Stimulated activated effector memory CD8-positive, alpha-beta T cell treated with anti-CD3 and anti-CD28 coated beads, Interleukin-12 subunit alpha, Interleukin-12 subunit beta, amount 100 ng/mL, for 72 hours (primary cell): ENCODE data around the gene MON2.
"Not testable (repeated sequence)": the region's sequence is repeated elsewhere in the genome, so short reads cannot be mapped to it uniquely, and the experiment has no call there.

Experiments
- ATAC-seq: fragments of 150-1000 bp; cut with Tn5 transposase; 2 replicates; pipeline ENCODE4 v1.10.0; 2021
- DNase-seq, 2 donors: peaks; one replicate each; pipeline ENCODE4 v3.0.0; 2021 to 2022; ENCODE audit warnings: low spot score in 2 of 2
- H3K27ac Mint-ChIP-seq: one replicate; pipeline ENCODE4 v1.8.0; 2022; ENCODE audit warnings: mild to moderate bottlenecking, mixed read lengths
- H3K36me3 Mint-ChIP-seq: one replicate; pipeline ENCODE4 v1.8.0; 2022; ENCODE audit warnings: mild to moderate bottlenecking, mixed read lengths
- H3K4me1 Mint-ChIP-seq: one replicate; pipeline ENCODE4 v1.8.0; 2022; ENCODE audit warnings: mixed read lengths
- H3K4me3 Mint-ChIP-seq: one replicate; pipeline ENCODE4 v1.8.0; 2022; ENCODE audit warnings: mild to moderate bottlenecking, mixed read lengths
- H3K9me3 Mint-ChIP-seq: one replicate; pipeline ENCODE4 v1.8.0; 2022; ENCODE audit warnings: mixed read lengths

MON2 gene

GRCh38 chr12:62466018-62466593 is 520 bp upstream of the MON2 start:
- peaks cover 13% of the 10 kb centered on the region for H3K4me1 Mint-ChIP-seq
- peaks cover 13% of the 10 kb centered on the region for H3K9me3 Mint-ChIP-seq
- ATAC-seq = peak; percentile 31
- peak overlapping the region; percentile 84 for H3K4me3 Mint-ChIP-seq
- DNase-seq = peak in 1 of 2 donors; percentile 58
- peaks cover 11% of the 10 kb centered on the region for H3K36me3 Mint-ChIP-seq
- H3K27ac Mint-ChIP-seq = peak overlapping the region; percentile 98

- Mint-ChIP-seq H3K9me3 (peaks cover 3% of the 10 kb centered on the region), H3K36me3 (peaks cover 14% of the 10 kb centered on the region), H3K4me3 (peak overlapping the region; percentile 84), H3K4me1 (peaks cover 16% of the 10 kb centered on the region), H3K27ac (no peak overlapping the region)
- ATAC-seq (no peak), DNase-seq (no peak)
Measured at GRCh38 chr12:62468397-62468796, 1.8 kb downstream of the MON2 start.

- H3K36me3 Mint-ChIP-seq = peaks cover 18% of the 10 kb centered on the region
- DNase-seq (no peak), ATAC-seq (no peak)
- no peak overlapping the region for H3K27ac Mint-ChIP-seq
- peak overlapping the region; percentile 84 for H3K4me3 Mint-ChIP-seq
- no peaks in the 10 kb centered on the region for H3K9me3 Mint-ChIP-seq
- peaks cover 21% of the 10 kb centered on the region for H3K4me1 Mint-ChIP-seq
Measured at GRCh38 chr12:62468935-62469334, 2.3 kb downstream of the MON2 start.

GRCh38 chr12:62469704-62470103 is 3.1 kb downstream of the MON2 start:
- H3K27ac Mint-ChIP-seq = no peak overlapping the region
- DNase-seq (no peak), ATAC-seq (no peak)
- H3K4me3 Mint-ChIP-seq = peak overlapping the region; percentile 84
- peaks cover 22% of the 10 kb centered on the region for H3K36me3 Mint-ChIP-seq
- H3K9me3 Mint-ChIP-seq = no peaks in the 10 kb centered on the region
- H3K4me1 Mint-ChIP-seq = peaks cover 26% of the 10 kb centered on the region

- Mint-ChIP-seq H3K9me3 (no peaks in the 10 kb centered on the region), H3K4me1 (peaks cover 25% of the 10 kb centered on the region), H3K36me3 (peaks cover 14% of the 10 kb centered on the region), H3K4me3 (no peak overlapping the region), H3K27ac (no peak overlapping the region)
- ATAC-seq (no peak), DNase-seq (no peak)
Measured at GRCh38 chr12:62471734-62472133, 5.1 kb downstream of the MON2 start.

- H3K36me3 Mint-ChIP-seq = peaks cover 16% of the 10 kb centered on the region
- no peak overlapping the region for H3K4me3 Mint-ChIP-seq
- DNase-seq (no peak), ATAC-seq (no peak)
- H3K4me1 Mint-ChIP-seq = peaks cover 24% of the 10 kb centered on the region
- no peak overlapping the region for H3K27ac Mint-ChIP-seq
- H3K9me3 Mint-ChIP-seq = no peaks in the 10 kb centered on the region
Measured at GRCh38 chr12:62472472-62472871, 5.8 kb downstream of the MON2 start.

- DNase-seq = no peak
- H3K9me3 Mint-ChIP-seq = no peaks in the 10 kb centered on the region
- no peak overlapping the region for H3K4me3 Mint-ChIP-seq
- H3K4me1 Mint-ChIP-seq = peaks cover 39% of the 10 kb centered on the region
- no peak for ATAC-seq
- H3K36me3 Mint-ChIP-seq = peaks cover 32% of the 10 kb centered on the region
- no peak overlapping the region for H3K27ac Mint-ChIP-seq
Measured at GRCh38 chr12:62481843-62482540, 15.4 kb downstream of the MON2 start.

GRCh38 chr12:62482769-62483168 is 16.1 kb downstream of the MON2 start:
- H3K9me3 Mint-ChIP-seq = no peaks in the 10 kb centered on the region
- DNase-seq = no peak
- no peak overlapping the region for H3K4me3 Mint-ChIP-seq
- peaks cover 24% of the 10 kb centered on the region for H3K36me3 Mint-ChIP-seq
- ATAC-seq = no peak
- peaks cover 35% of the 10 kb centered on the region for H3K4me1 Mint-ChIP-seq
- no peak overlapping the region for H3K27ac Mint-ChIP-seq

- peak overlapping the region; percentile 11 for H3K27ac Mint-ChIP-seq
- no peaks in the 10 kb centered on the region for H3K9me3 Mint-ChIP-seq
- ATAC-seq (peak; percentile 60), DNase-seq (no peak)
- peaks cover 23% of the 10 kb centered on the region for H3K36me3 Mint-ChIP-seq
- peaks cover 23% of the 10 kb centered on the region for H3K4me1 Mint-ChIP-seq
- no peak overlapping the region for H3K4me3 Mint-ChIP-seq
Measured at GRCh38 chr12:62484233-62484632, 17.6 kb downstream of the MON2 start.

- Mint-ChIP-seq H3K27ac (no peak overlapping the region), H3K4me1 (no peaks in the 10 kb centered on the region), H3K4me3 (no peak overlapping the region)
Measured at GRCh38 chr12:62505786-62506185, 39.2 kb downstream of the MON2 start.

GRCh38 chr12:62512901-62513300 is 46.3 kb downstream of the MON2 start:
- no peak overlapping the region for H3K4me3 Mint-ChIP-seq
- no peak overlapping the region for H3K27ac Mint-ChIP-seq
- DNase-seq = no peak
- H3K9me3 Mint-ChIP-seq = peaks cover 10% of the 10 kb centered on the region
- peaks cover 34% of the 10 kb centered on the region for H3K36me3 Mint-ChIP-seq
- H3K4me1 Mint-ChIP-seq = no peaks in the 10 kb centered on the region
- no peak for ATAC-seq

More at GRCh38 chr12:62505786-62506185, 39.2 kb downstream of the MON2 start:
- DNase-seq (no peak), ATAC-seq (no peak)
- Mint-ChIP-seq H3K9me3 (no peaks in the 10 kb centered on the region), H3K36me3 (peaks cover 89% of the 10 kb centered on the region)

- Mint-ChIP-seq H3K36me3 (peaks cover 27% of the 10 kb centered on the region), H3K9me3 (peaks cover 10% of the 10 kb centered on the region)
- not testable (repeated sequence) for ATAC-seq, DNase-seq, H3K4me1 Mint-ChIP-seq, H3K4me3 Mint-ChIP-seq, H3K27ac Mint-ChIP-seq
Measured at GRCh38 chr12:62514080-62514479, 47.5 kb downstream of the MON2 start.

GRCh38 chr12:62516927-62517326 is 50.3 kb downstream of the MON2 start:
- ATAC-seq = no peak

GRCh38 chr12:62517887-62518286 is 51.3 kb downstream of the MON2 start:
- Mint-ChIP-seq H3K9me3 (peaks cover 4% of the 10 kb centered on the region), H3K27ac (peak overlapping the region; percentile 7), H3K4me3 (no peak overlapping the region), H3K36me3 (peaks cover 17% of the 10 kb centered on the region), H3K4me1 (no peaks in the 10 kb centered on the region)
- DNase-seq (no peak), ATAC-seq (no peak)

More at GRCh38 chr12:62516927-62517326, 50.3 kb downstream of the MON2 start:
- no peaks in the 10 kb centered on the region for H3K4me1 Mint-ChIP-seq
- no peak overlapping the region for H3K4me3 Mint-ChIP-seq
- no peak overlapping the region for H3K27ac Mint-ChIP-seq
- no peak for DNase-seq
- H3K9me3 Mint-ChIP-seq = peaks cover 5% of the 10 kb centered on the region
- peaks cover 20% of the 10 kb centered on the region for H3K36me3 Mint-ChIP-seq

- peaks cover 2% of the 10 kb centered on the region for H3K9me3 Mint-ChIP-seq
- H3K4me1 Mint-ChIP-seq = no peaks in the 10 kb centered on the region
- ATAC-seq (no peak), DNase-seq (no peak)
- H3K27ac Mint-ChIP-seq = no peak overlapping the region
- peaks cover 17% of the 10 kb centered on the region for H3K36me3 Mint-ChIP-seq
- H3K4me3 Mint-ChIP-seq = no peak overlapping the region
Measured at GRCh38 chr12:62519043-62519442, 52.4 kb downstream of the MON2 start.

GRCh38 chr12:62520361-62520760 is 53.7 kb downstream of the MON2 start:
- Mint-ChIP-seq H3K9me3 (no peaks in the 10 kb centered on the region), H3K36me3 (peaks cover 19% of the 10 kb centered on the region), H3K4me1 (no peaks in the 10 kb centered on the region), H3K4me3 (no peak overlapping the region), H3K27ac (no peak overlapping the region)
- DNase-seq = no peak
- no peak for ATAC-seq
